Endothelial cell of umbilical vein (primary cell): ENCODE data around the gene NDUFA6.
A peak's percentile ranks its signal among the peaks of the same experiment; 100 is the strongest.
"Not testable (repeated sequence)": the region's sequence is repeated elsewhere in the genome, so short reads cannot be mapped to it uniquely, and the experiment has no call there.

Experiments used
- EZH2 ChIP-seq: IDR thresholded peaks from 2 replicates; pipeline ENCODE4 v1.6.1; 2012; ENCODE audit warnings: borderline replicate concordance, low read depth, mild to moderate bottlenecking, moderate library complexity, low read length, inconsistent platforms; ENCODE audit not compliant: severe bottlenecking
- POLR2AphosphoS5 ChIP-seq: IDR thresholded peaks from 2 replicates; pipeline ENCODE4 v1.6.1; 2012; ENCODE audit warnings: low read depth, mild to moderate bottlenecking, control low read depth, low read length, moderate library complexity; ENCODE audit not compliant: insufficient read depth
- TF ChIP-seq, protein P1 (sequence below), 2 donors: IDR thresholded peaks; 1 replicate in 1 of 2; 2 replicates in 1 of 2; pipeline ENCODE4 v1.5.1; 2011; ENCODE audit warnings: low read length in 2 of 2, mild to moderate bottlenecking in 2 of 2, moderate library complexity in 2 of 2, control low read depth in 1 of 2, inconsistent platforms in 1 of 2, low read depth in 1 of 2; ENCODE audit not compliant: insufficient read depth in 1 of 2; ENCODE audit errors: extremely low read depth in 1 of 2
- TF ChIP-seq, protein P2 (sequence below): IDR thresholded peaks from 2 replicates; pipeline ENCODE4 v1.6.1; 2011; ENCODE audit not compliant: insufficient read depth, insufficient read length

DNA sequence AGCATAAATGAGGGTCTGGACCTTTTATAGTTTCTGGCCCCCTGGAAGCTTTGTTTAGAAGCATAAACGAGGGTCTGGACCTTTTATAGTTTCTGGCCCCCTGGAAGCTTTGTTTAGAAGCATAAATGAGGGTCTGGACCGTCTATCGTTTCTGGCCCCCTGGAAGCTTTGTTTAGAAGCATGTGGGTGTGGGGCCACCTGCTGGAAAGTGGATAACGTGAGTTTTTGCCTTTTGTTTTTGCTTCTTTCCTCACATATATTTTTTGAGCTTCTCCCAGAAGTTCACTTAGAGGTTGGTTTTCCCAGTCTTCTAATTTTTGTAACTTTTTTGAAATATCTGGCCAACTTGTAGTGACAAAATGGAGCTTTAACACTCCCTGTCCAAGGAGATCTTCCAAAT is 22.2 kb upstream of the NDUFA6 start:
- TF ChIP-seq, protein P1, sequence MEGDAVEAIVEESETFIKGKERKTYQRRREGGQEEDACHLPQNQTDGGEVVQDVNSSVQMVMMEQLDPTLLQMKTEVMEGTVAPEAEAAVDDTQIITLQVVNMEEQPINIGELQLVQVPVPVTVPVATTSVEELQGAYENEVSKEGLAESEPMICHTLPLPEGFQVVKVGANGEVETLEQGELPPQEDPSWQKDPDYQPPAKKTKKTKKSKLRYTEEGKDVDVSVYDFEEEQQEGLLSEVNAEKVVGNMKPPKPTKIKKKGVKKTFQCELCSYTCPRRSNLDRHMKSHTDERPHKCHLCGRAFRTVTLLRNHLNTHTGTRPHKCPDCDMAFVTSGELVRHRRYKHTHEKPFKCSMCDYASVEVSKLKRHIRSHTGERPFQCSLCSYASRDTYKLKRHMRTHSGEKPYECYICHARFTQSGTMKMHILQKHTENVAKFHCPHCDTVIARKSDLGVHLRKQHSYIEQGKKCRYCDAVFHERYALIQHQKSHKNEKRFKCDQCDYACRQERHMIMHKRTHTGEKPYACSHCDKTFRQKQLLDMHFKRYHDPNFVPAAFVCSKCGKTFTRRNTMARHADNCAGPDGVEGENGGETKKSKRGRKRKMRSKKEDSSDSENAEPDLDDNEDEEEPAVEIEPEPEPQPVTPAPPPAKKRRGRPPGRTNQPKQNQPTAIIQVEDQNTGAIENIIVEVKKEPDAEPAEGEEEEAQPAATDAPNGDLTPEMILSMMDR (IDR thresholded peaks at IDR 0.05; ENCODE audit: extremely low read depth in 1 of 2, insufficient read depth in 1 of 2, low read depth in 1 of 2, low read length in 2 of 2) = peak in 1 of 2 donors; percentile 35
- not testable (repeated sequence) for TF ChIP-seq EZH2, POLR2AphosphoS5
- TF ChIP-seq, protein P2, sequence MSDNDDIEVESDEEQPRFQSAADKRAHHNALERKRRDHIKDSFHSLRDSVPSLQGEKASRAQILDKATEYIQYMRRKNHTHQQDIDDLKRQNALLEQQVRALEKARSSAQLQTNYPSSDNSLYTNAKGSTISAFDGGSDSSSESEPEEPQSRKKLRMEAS = not testable (repeated sequence)
